GM12872 (cell line): ENCODE results near the gene GRIK4.

ENCODE experiments used
- CTCF ChIP-seq: IDR thresholded peaks from 3 replicates; pipeline ENCODE4 v1.5.1; 2011; ENCODE audit warnings: low read depth, mild to moderate bottlenecking, low read length, moderate library complexity; ENCODE audit not compliant: insufficient read depth

The GRIK4 gene

GRCh38 chr11:120835601-120836228, 324.2 kb downstream of the GRIK4 start:
- TF ChIP-seq CTCF = peak; percentile 24; the same call in 1 of the 3 replicates

- no peak for TF ChIP-seq CTCF
Measured at GRCh38 chr11:120837696-120838095, 326.1 kb downstream of the GRIK4 start.

- TF ChIP-seq CTCF = no peak
Measured at GRCh38 chr11:120839201-120839600, 327.7 kb downstream of the GRIK4 start.

- no peak for TF ChIP-seq CTCF
Measured at GRCh38 chr11:120839846-120840402, 328.4 kb downstream of the GRIK4 start.

GRCh38 chr11:120840661-120841060, 329.1 kb downstream of the GRIK4 start:
- no peak for TF ChIP-seq CTCF

GRCh38 chr11:120841074-120841473, 329.5 kb downstream of the GRIK4 start:
- TF ChIP-seq CTCF = no peak

- no peak for TF ChIP-seq CTCF
Measured at GRCh38 chr11:120842195-120842594, 330.6 kb downstream of the GRIK4 start.
